ENCODE data around the gene RTN1.

GRCh38 chr14:59699442-59699841, 171.1 kb downstream of the RTN1 start:
- TF ChIP-seq POLR2AphosphoS5 (IDR thresholded peaks at IDR 0.05; ENCODE audit: low read length) (no peak), USF1 (IDR thresholded peaks at IDR 0.05; ENCODE audit: borderline replicate concordance, extremely low read length, insufficient read depth, low read depth, low read length) (no peak), FOXM1 (IDR thresholded peaks at IDR 0.05; ENCODE audit: low read depth, low read length) (no peak), HDAC6 (IDR thresholded peaks at IDR 0.05; ENCODE audit: unreplicated experiment) (no peak), JUND (IDR thresholded peaks at IDR 0.05; ENCODE audit: low read depth, low read length) (no peak), CEBPB (IDR thresholded peaks at IDR 0.05; ENCODE audit: borderline replicate concordance in 1 of 2, low read depth in 2 of 2, low read length in 2 of 2) (no peak), CTCF (IDR thresholded peaks at IDR 0.05 in 2 of 3, conservative IDR thresholded peaks at IDR 0.05 in 1 of 3; ENCODE audit: control insufficient read depth in 2 of 3, extremely low read depth in 1 of 3, insufficient read depth in 1 of 3, low read depth in 3 of 3, low read length in 3 of 3) (no peak), BRCA1 (IDR thresholded peaks at IDR 0.05; ENCODE audit: low read depth, low read length) (no peak), TAF1 (IDR thresholded peaks at IDR 0.05; ENCODE audit: borderline replicate concordance, low read depth, low read length) (no peak)
